ENCODE data around the gene FGF21. TPM values are rescaled to one million over a fixed set of nuclear protein-coding genes. Genes with fewer than 3 reads are reported as not detected.

The FGF21 gene
- total and polyA plus RNA-seq, 2 donors (not counting 3 experiments of a cell fraction or from before 2014, with no cell fraction given): not detected

- Histone ChIP-seq H3K4me1 (ENCODE audit: control insufficient read depth, extremely low read depth, insufficient read depth, low read length) (peaks cover 3% of the 10 kb centered on the region), H3K9me3 (replicated peaks; ENCODE audit: control insufficient read depth, insufficient read depth, low read length) (no peaks in the 10 kb centered on the region), H3K36me3 (ENCODE audit: control insufficient read depth in 2 of 2, extremely low read depth in 1 of 2, insufficient read depth in 2 of 2, low read length in 2 of 2) (no peaks in the 10 kb centered on the region), H4K20me1 (replicated peaks; ENCODE audit: control insufficient read depth, extremely low read depth, insufficient read depth, low read length) (no peaks in the 10 kb centered on the region), H3K4me2 (ENCODE audit: insufficient read depth, low read length) (no peak overlapping the region), H3K9ac (replicated peaks; ENCODE audit: extremely low read depth, insufficient read depth, low read length) (no peak overlapping the region), H3K4me3 (replicated peaks in 1 of 3; ENCODE audit: insufficient read depth in 1 of 3, low read depth in 1 of 3, low read length in 3 of 3) (no peak overlapping the region), H3K79me2 (ENCODE audit: control insufficient read depth, insufficient read depth, low read length) (no peaks in the 10 kb centered on the region), H3K27me3 (ENCODE audit: control insufficient read depth in 2 of 2, insufficient read depth in 2 of 2, low read length in 2 of 2) (no peaks in the 10 kb centered on the region), H2AFZ (ENCODE audit: low read depth, low read length) (no peak overlapping the region), H3K27ac (ENCODE audit: insufficient read depth, low read depth, low read length) (no peak overlapping the region), H3K9me1 (replicated peaks; ENCODE audit: control insufficient read depth, extremely low read depth, insufficient read depth, low read length) (no peaks in the 10 kb centered on the region)
- intact Hi-C loops (cut with micrococcal nuclease): no loop called here
- CTCF ChIA-PET: interaction anchor here (1.1 to 11.1 kb wide), 8 partner anchors 10 to 184 kb away, joined by 3 to 427 read pairs (median 21); partner anchors contain the start of genes CA11 and HSD17B14
- TF ChIP-seq MYC (IDR thresholded peaks at IDR 0.05; ENCODE audit: low read depth, low read length): no peak
- TF ChIP-seq EZH2 (IDR thresholded peaks at IDR 0.05; ENCODE audit: borderline replicate concordance, low read depth, low read length, severe bottlenecking): no peak
- no peak for TF ChIP-seq CTCF (IDR thresholded peaks at IDR 0.05; ENCODE audit: extremely low read depth in 1 of 2, insufficient read depth in 1 of 2, low read depth in 1 of 2, low read length in 2 of 2)
- BruUV-seq (replicated peaks): no TSS peak
- FAIRE-seq: no peak
- POLR2A ChIA-PET: no interaction called here
- dilution Hi-C loops (cut with MboI; ENCODE audit: extremely low pct_ligation_motif_present, low sequenced_read_pairs): no loop called here
- DNase-seq (ENCODE audit: low read depth, low spot score): no peak
These were observed 39.0 kb downstream of the FGF21 start for GRCh38 chr19:48794291-48794690.

- intact Hi-C loops (cut with micrococcal nuclease): loop anchor here (1.0 kb wide), 3 partner anchors 40 to 176 kb away; no protein-coding TSS in a partner anchor
- Histone ChIP-seq H3K9me3 (replicated peaks; ENCODE audit: control insufficient read depth, insufficient read depth, low read length) (no peaks in the 10 kb centered on the region), H3K4me1 (ENCODE audit: control insufficient read depth, extremely low read depth, insufficient read depth, low read length) (peaks cover 3% of the 10 kb centered on the region), H3K27ac (ENCODE audit: insufficient read depth, low read depth, low read length) (peak overlapping the region; percentile 2), H2AFZ (ENCODE audit: low read depth, low read length) (peak overlapping the region; percentile 33), H3K4me2 (ENCODE audit: insufficient read depth, low read length) (peak overlapping the region; percentile 2), H3K4me3 (replicated peaks in 1 of 3; ENCODE audit: insufficient read depth in 1 of 3, low read depth in 1 of 3, low read length in 3 of 3) (peak overlapping the region in 2 of 3 experiments; percentile 18 to 37), H3K79me2 (ENCODE audit: control insufficient read depth, insufficient read depth, low read length) (no peaks in the 10 kb centered on the region), H3K9ac (replicated peaks; ENCODE audit: extremely low read depth, insufficient read depth, low read length) (peak overlapping the region; percentile 26), H4K20me1 (replicated peaks; ENCODE audit: control insufficient read depth, extremely low read depth, insufficient read depth, low read length) (no peaks in the 10 kb centered on the region), H3K27me3 (ENCODE audit: control insufficient read depth in 2 of 2, insufficient read depth in 2 of 2, low read length in 2 of 2) (no peaks in the 10 kb centered on the region), H3K9me1 (replicated peaks; ENCODE audit: control insufficient read depth, extremely low read depth, insufficient read depth, low read length) (no peaks in the 10 kb centered on the region), H3K36me3 (ENCODE audit: control insufficient read depth in 2 of 2, extremely low read depth in 1 of 2, insufficient read depth in 2 of 2, low read length in 2 of 2) (no peaks in the 10 kb centered on the region)
- TF ChIP-seq POLR2A (IDR thresholded peaks at IDR 0.05; ENCODE audit: low read depth, low read length) (peak; percentile 48), GATA2 (IDR thresholded peaks at IDR 0.05; ENCODE audit: insufficient read depth, insufficient read length, low read depth, low read length) (no peak), MYC (IDR thresholded peaks at IDR 0.05; ENCODE audit: low read depth, low read length) (no peak), EZH2 (IDR thresholded peaks at IDR 0.05; ENCODE audit: borderline replicate concordance, low read depth, low read length, severe bottlenecking) (no peak), POLR2AphosphoS5 (IDR thresholded peaks at IDR 0.05; ENCODE audit: insufficient read depth, low read depth, low read length) (peak; percentile 73), FOS (IDR thresholded peaks at IDR 0.05; ENCODE audit: borderline replicate concordance, insufficient read depth, low read length) (peak; percentile 66), MAX (IDR thresholded peaks at IDR 0.05; ENCODE audit: insufficient read depth, insufficient read length) (no peak), JUN (IDR thresholded peaks at IDR 0.05; ENCODE audit: borderline replicate concordance, insufficient read depth, insufficient read length, low read depth) (peak; percentile 38), CTCF (IDR thresholded peaks at IDR 0.05; ENCODE audit: extremely low read depth in 1 of 2, insufficient read depth in 1 of 2, low read depth in 1 of 2, low read length in 2 of 2) (peak; percentile 94 to 96)
- dilution Hi-C loops (cut with MboI; ENCODE audit: extremely low pct_ligation_motif_present, low sequenced_read_pairs): no loop called here
- ChIA-PET CTCF (interaction anchor here (0.6 to 11.1 kb wide), 37 partner anchors 10 to 344 kb away, joined by 3 to 427 read pairs (median 5); partner anchors contain the start of genes BCAT2, CA11, GYS1 and HSD17B14), POLR2A (interaction anchor here (1.2 kb wide), 1 partner anchor 41 kb away, joined by 3 read pairs; the partner anchor contains the start of gene HSD17B14)
- no TSS peak for BruUV-seq (replicated peaks)
- DNase-seq (ENCODE audit: low read depth, low spot score) (peak; percentile 95), FAIRE-seq (peak; percentile 98)
These were observed 39.8 kb downstream of the FGF21 start for GRCh38 chr19:48795055-48795684.
